ENCODE results near the gene THAP8.

DNA sequence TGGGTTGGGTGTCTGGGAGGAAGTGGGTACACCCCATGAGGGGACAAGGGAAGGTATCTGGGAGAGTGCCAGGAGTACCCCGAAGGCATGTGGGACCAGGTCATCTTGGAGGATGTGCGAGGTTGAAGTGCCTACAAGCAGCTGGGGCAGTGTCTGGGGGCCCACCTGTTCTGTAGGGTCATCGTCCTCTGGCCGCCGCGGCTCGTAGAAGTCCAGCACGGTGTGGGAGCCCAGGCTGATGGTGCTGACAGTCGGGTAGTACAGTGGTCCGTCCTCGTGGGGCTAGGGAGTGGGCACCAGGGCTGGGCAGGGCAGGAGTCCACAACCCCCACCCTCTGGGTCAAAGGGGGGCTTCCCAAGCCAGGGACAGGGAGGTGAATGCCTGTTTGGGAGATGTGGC, 43.7 kb downstream of the THAP8 start:
- TF ChIP-seq, protein P1, sequence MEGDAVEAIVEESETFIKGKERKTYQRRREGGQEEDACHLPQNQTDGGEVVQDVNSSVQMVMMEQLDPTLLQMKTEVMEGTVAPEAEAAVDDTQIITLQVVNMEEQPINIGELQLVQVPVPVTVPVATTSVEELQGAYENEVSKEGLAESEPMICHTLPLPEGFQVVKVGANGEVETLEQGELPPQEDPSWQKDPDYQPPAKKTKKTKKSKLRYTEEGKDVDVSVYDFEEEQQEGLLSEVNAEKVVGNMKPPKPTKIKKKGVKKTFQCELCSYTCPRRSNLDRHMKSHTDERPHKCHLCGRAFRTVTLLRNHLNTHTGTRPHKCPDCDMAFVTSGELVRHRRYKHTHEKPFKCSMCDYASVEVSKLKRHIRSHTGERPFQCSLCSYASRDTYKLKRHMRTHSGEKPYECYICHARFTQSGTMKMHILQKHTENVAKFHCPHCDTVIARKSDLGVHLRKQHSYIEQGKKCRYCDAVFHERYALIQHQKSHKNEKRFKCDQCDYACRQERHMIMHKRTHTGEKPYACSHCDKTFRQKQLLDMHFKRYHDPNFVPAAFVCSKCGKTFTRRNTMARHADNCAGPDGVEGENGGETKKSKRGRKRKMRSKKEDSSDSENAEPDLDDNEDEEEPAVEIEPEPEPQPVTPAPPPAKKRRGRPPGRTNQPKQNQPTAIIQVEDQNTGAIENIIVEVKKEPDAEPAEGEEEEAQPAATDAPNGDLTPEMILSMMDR (IDR thresholded peaks at IDR 0.05; ENCODE audit: insufficient read depth, low read depth, low read length), result no peak
- TF ChIP-seq EZH2 (IDR thresholded peaks at IDR 0.05; ENCODE audit: insufficient read depth, low read length), result no peak

Measured in astrocyte (in vitro differentiated cells and primary cell).